Activated T-cell treated with anti-CD3 and anti-CD28 coated beads, Interleukin-2, amount 50 U/mL, for 48 hours (primary cell): ENCODE data around the gene RCOR3.
"Not testable (repeated sequence)": the region's sequence is repeated elsewhere in the genome, so short reads cannot be mapped to it uniquely, and the experiment has no call there.

Experiments used
- DNase-seq, 2 experiments: peaks; one replicate each; pipeline ENCODE4 v3.0.0-alpha.2; 2020

RCOR3 gene

DNA sequence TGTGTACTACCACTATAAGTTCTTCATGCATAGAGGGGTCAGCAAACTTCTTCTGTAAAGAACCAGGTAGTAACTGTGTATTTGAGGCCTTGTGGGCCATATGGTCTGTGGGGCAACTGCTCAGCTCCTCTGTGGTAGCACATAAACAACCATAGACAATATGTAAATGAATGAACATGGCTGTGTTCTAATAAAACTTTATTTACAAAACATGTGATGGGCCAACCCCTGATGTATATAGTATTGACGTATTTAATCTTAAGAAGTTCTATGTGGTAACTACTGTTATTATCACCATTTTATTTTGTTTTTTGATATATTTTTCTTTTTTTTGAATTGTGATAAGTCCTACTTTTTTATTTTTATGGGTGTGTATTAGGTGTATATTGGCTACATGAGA, 82.8 kb downstream of the RCOR3 start:
- DNase-seq = no peak

DNA sequence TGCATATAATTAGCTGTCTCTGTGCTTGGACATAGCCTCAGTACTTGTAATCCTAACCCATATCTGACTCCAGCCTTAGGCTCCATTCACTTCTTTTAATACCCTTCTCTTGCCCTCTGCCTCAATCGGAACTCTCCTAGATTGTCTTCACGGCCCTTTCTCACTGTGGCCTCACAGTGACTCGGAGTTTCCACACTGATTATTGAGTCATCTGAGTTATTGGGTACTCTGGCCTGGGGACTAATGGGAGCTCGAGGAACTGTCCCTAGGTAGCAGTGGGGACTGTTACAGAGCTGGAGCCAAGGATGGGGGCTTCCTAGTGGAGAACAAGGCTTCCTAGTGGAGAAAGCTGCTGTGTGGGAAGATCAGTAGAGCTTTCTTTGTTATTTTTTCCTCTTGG, 84.4 kb downstream of the RCOR3 start:
- DNase-seq = no peak

DNA sequence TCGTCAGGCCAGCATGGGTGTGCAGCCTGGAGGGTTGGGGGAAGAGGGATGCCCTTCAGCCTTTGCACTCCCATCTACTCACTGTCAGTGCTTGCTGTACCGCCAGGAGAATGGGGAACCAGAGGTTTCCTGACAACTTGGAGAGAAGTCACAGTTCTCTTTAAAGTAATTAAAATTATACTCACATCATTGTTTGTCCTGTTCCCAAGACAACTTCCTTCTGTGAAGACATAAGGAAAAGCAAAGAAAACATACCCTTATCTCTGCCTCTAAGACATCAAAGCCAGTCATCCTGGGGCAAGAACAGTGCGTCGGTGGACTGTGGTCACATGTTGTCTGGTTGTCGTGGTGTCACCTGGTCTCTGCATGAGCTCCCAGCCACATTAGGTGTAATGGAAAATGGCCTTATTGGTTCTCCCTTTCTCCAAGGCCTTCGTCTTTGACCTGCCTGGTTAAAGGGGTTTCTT, 85.0 kb downstream of the RCOR3 start:
- DNase-seq = no peak

DNA sequence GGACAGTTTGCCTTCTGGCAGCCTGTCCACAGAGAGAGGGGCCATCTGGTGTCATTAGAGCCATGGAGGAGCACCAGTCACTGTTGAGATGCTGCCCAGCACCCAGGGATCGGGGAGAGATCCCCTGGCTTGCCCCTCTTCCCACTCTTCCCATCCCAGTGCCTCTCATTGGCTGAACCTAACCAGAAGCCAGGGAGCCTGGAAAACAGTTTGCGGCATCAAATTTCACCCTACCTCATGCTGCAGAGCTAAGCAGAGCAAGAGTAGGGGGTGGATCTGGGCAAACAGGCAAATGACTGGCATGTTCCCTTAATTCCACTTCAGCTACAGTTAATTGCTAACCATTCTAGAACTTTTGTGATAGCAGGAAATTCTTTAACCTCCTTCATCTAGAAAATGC, 86.6 kb downstream of the RCOR3 start:
- DNase-seq = no peak

DNA sequence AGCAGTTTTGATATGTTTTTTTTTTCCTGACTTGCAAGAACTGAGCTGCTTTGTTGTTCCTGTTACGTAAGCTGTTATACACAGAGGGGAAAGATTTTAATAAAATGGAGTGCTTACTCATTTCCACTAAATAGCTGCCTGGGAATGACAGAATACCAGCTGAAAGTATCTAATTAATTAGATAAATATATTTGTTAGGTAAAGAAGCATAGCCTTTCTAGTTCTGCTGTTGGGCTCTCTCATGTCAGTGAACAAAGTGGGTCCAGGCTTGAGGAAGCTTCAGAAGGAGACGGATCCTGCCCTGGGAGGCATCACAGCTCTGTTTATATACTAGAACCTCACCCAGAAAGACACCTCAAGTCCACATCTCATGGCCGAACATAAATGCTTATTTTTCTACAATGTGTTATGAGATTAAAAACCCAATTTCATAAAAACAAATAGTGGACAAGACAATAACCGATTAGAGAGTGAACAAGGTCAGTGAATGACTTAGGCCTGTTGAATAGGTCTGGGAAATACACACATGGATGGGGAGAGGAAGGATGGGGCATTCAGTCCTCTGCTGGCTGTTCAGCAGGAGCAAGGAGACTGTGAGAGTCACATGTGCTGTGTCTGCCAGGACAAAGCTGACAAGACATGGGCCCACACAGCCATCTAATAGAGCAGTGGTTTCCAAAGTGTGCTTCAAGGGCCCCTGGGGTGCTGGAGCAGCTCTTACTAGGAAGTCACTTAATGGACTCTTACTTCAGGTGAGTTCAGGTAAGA, 88.1 kb downstream of the RCOR3 start:
- DNase-seq = no peak

DNA sequence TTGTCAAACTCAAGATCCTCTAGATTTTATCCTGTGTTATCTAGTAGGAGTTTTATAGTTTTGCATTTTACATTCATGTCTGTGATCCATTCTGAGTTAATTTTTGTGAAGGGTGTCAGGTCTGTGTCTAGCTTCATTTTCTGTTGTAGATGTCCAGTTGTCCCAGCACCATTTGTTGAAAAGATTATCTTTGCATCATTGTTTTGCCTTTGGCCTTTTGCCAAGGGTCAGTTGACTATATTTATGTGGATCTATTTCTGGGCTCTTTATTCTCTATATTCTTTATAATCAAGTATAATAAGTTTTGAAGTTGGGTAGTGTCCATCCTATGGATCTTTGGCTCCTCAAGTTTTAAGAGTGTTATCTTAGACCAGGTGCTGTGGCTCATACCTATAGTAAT, 89.4 kb downstream of the RCOR3 start:
- no peak for DNase-seq

DNA sequence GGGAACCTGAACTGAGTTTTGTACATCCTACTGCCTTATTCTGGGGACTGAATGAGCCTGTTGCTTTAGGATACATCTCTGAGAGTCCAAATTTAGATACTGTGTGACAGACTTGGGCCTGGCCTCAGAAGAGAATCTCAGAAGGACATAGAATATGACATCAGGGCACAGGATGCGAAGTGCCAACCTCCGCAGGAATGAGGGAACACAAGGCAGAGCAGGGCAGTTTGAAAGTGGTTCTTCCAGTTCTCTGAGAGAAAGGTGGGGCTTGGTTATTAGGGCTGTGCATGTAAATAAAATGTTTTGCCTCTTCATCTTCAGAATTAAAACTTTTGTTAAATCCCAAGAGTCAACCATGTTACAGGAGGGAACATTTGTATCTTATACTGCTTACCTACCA, 90.6 kb downstream of the RCOR3 start:
- DNase-seq = no peak

DNA sequence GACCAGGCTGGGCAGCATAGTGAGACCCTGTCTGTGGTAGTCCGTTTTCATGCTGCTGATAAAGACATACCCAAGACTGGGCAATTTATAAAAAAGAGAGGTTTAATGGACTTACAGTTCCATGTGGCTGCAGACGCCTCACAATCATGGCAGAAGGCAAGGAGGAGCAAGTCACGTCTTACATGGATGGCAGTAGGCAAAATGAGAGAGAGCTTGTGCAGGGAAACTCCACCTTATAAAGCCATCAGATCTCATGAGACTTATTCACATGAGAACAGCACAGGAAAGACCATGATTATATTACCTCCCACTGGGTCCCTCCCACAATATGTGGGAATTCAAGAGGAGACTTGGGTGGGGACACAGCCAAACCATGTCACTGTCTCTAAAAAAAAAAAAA, 92.9 kb downstream of the RCOR3 start:
- not testable (repeated sequence) for DNase-seq

DNA sequence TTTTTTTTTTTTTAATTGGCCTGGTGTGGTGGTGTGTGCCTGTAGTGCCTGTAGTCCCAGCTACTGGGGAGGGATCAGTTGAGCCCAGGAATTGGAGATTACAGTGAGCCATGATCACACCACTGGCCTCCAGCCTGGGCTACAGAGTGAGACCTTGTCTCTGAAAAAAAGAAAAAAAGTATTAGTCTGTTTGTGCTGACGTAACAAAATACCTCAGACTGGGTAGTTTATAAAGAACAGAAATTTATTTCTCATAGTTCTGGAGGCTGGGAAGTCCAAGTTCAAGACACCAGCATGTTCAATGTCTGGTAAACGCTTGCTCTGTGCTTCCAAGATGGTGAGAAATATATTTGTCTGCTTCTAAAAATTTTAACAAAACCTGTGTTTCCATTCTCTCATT, 93.3 kb downstream of the RCOR3 start:
- DNase-seq = no peak

DNA sequence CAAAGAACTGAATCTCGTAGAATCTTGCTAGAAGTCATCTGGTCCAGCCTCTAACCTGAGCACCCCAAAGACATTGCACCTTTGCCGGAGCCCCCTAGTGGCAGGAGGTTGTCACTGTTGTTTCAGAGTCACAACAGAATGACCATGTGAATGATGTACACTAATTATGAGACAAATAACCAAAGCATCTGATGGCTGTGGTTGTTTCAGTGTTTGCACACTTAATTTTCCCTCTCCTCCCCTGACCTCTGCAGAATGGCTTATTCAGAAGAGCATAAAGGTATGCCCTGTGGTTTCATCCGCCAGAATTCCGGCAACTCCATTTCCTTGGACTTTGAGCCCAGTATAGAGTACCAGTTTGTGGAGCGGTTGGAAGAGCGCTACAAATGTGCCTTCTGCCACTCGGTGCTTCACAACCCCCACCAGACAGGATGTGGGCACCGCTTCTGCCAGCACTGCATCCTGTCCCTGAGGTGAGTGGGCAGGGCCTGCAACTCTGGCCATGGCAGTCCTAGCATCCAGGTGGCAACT, 93.9 kb downstream of the RCOR3 start:
- peak; percentile 72 to 77 for DNase-seq

DNA sequence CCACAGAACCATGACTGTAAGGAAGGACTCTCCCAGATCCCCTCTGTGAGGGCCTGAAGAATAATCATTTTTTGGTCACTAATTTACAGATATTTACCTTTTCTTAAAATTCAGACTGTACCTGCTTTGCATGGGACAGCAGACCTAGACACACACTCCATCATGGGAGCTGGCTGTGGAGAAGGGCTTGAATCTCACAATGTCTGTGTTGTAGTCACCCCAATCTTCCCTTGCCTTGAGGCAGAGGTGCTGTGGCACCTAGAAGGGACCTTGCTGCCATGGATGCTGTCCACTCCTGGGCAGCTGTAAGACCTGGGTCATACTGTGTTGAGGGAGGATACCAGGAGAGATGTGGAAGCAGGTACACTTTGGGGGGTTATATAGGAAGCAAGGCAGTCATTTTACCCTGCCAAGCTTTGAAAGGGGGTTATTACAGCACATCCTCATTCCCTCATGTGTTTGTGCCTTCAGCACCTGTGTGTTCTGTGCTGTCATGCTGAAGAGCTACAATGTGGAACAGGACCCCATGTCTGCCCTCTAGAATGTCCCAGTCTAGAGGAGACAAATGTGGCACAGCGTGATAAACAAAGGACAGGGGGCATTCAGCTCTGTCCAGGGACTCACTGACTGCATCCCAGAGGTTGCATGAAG, 94.5 kb downstream of the RCOR3 start:
- no peak for DNase-seq

DNA sequence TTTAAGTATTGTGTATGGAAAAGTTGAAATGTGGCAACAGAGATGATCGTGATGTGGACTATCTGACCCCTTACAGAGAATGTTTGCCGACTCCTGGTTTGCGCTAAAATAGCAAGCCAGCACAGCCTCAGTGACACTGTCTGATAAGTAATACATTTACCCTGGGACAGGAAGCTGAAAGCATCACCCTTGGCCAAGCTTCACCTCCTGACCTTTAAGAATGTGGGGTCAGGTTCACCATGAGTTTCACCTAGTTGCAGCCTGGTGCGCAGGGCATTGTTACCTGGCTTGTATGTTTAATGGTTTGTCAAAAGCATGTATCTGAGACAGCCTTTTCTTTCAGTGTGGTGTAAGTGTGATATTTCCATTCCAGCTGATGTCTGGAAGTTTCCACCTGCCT, 96.7 kb downstream of the RCOR3 start:
- DNase-seq = no peak

DNA sequence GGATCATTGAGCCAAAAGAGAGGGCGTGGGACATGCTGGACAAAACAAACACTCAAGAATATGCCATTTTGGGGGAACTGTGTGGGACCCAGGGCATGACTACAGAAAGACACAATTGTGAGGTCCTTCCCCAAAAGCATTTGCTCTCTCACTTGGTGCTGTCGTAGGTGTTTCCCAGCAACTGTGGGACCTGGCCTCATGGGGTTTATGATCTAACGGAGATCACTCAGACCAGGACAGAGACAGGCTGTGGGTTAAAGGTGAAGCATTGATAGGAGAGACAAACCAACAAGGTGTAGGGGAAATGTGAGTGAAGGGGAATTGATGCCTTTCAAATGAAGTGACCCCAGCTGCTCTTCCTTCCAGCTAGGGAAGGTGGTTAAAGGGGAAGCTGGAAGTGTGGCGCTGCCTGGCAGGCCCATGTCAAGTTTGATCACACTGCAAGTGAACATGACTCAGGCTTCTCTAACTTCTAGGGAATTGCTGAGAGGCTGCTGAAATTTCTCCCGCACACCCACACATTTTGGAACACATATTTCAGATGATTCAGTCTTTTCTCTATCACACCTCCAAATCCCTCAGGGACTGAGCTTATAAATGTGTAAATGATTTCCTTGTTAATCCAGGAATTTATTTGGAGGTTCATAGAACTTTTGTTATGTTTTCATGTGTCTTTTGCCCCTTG, 97.7 kb downstream of the RCOR3 start:
- DNase-seq = no peak

DNA sequence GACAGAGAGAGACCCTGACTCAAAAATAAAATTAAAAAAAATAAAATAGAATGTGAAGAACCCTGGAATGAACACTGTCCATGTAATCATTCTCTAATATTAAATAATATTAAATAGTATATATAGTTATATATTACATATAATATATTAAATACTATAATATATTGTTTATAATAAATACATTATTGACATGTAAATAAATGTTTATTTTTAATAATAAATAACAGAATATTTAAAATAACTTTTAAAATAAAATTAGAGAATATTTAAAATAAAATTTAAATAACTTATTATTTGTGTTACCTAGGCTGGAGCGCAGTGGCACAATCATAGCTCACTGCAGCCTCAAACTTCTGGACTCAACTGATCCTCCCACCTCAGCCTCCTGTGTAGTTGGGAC, 99.5 kb downstream of the RCOR3 start:
- no peak for DNase-seq

DNA sequence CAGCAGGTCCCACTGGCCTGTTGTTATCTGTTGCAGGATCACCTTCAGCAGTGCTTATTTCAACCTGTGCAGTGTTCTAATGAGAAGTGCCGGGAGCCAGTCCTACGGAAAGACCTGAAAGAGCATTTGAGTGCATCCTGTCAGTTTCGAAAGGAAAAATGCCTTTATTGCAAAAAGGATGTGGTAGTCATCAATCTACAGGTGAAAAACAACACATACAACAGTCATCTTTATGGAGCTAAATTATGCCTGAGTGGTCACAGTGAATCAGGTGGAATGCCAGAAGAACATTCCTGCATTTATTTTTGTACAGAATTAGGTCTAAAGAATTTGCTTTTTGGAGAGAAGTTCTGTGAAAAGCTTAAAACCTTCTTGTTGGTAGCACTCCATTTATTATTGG, 100.7 kb downstream of the RCOR3 start:
- DNase-seq = no peak

DNA sequence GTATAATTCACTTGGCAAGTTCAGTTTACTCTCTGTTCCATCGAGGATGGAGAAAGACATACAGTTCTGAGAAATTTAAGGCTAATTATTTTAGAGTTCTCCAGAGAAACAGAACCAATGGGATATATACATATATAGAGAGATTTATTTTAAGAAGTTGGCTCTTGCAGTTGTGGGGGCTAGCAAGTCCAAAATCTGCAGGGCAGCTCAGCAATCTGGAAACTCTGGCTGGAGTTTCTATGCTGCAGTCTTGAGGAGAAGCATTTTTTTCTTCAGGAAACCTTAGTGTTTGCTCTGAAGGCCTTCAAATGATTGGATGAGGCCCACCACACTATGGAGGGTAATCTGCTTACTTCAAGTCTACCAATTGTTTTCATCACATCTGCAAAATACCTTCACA, 102.0 kb downstream of the RCOR3 start:
- no peak for DNase-seq
